DND-41 (cell line): ENCODE results near the gene SLC6A9.

ENCODE experiments used
- ATAC-seq: fragments of 200-7000 bp; cut with Tn5 transposase; 3 replicates; pipeline ENCODE4 v1.9.1; 2021; ENCODE audit warnings: low read depth; ENCODE audit not compliant: insufficient read depth
- DNase-seq: peaks from one replicate; pipeline ENCODE4 v3.0.0-alpha.2; 2020
- H2AFZ ChIP-seq: 2 replicates; pipeline ENCODE4 v1.6.0; 2012; ENCODE audit warnings: low read depth, low read length
- H3K27ac ChIP-seq: 2 replicates; pipeline ENCODE4 v1.5.1; 2012; ENCODE audit warnings: low read length, inconsistent platforms
- H3K27me3 ChIP-seq: fragments of 200-600 bp; sonication (generic); 2 replicates; pipeline ENCODE4 v1.6.0; 2012; ENCODE audit warnings: low read length, mild to moderate bottlenecking, inconsistent platforms; ENCODE audit not compliant: insufficient read depth, poor library complexity
- H3K36me3 ChIP-seq: 2 replicates; pipeline ENCODE4 v1.5.1; 2012; ENCODE audit warnings: low read length, inconsistent platforms; ENCODE audit not compliant: insufficient read depth
- H3K4me1 ChIP-seq: 2 replicates; pipeline ENCODE4 v1.5.1; 2012; ENCODE audit warnings: mild to moderate bottlenecking, low read length; ENCODE audit not compliant: insufficient read depth
- H3K4me2 ChIP-seq: 2 replicates; pipeline ENCODE4 v1.6.0; 2012; ENCODE audit warnings: mild to moderate bottlenecking, moderate library complexity, low read length, inconsistent platforms; ENCODE audit not compliant: insufficient read depth
- H3K4me3 ChIP-seq, 2 experiments: fragments of 200-600 bp in 1 of 2; shearing (Covaris generic) in 1 of 2; 2 replicates each; pipeline ENCODE4 v1.5.1; 2012 to 2016; ENCODE audit warnings: inconsistent platforms in 2 of 2, low read length in 2 of 2, mild to moderate bottlenecking in 2 of 2, low read depth in 1 of 2, moderate library complexity in 1 of 2
- H3K79me2 ChIP-seq: 2 replicates; pipeline ENCODE4 v1.6.0; 2012; ENCODE audit warnings: low read length, inconsistent platforms; ENCODE audit not compliant: insufficient read depth
- H3K9ac ChIP-seq: 2 replicates; pipeline ENCODE4 v1.6.0; 2012; ENCODE audit warnings: low read depth, mild to moderate bottlenecking, inconsistent platforms, low read length, moderate library complexity
- H3K9me3 ChIP-seq: 2 replicates; pipeline ENCODE4 v1.5.1; 2012; ENCODE audit warnings: low read length, moderate library complexity, mild to moderate bottlenecking, inconsistent platforms; ENCODE audit not compliant: insufficient read depth, severe bottlenecking
- H4K20me1 ChIP-seq: 2 replicates; pipeline ENCODE4 v1.6.0; 2012; ENCODE audit warnings: low read length; ENCODE audit not compliant: insufficient read depth
- EZH2 ChIP-seq: IDR thresholded peaks from 3 replicates; pipeline ENCODE4 v1.6.1; 2012; ENCODE audit warnings: borderline replicate concordance, low read depth, mild to moderate bottlenecking, moderate library complexity, low read length, inconsistent platforms; ENCODE audit not compliant: severe bottlenecking
- TF ChIP-seq, protein P1 (sequence below): IDR thresholded peaks from 2 replicates; pipeline ENCODE4 v1.5.1; 2012; ENCODE audit warnings: borderline replicate concordance, low read length, moderate library complexity, mild to moderate bottlenecking; ENCODE audit not compliant: poor library complexity, severe bottlenecking; ENCODE audit errors: extremely low read depth

Gene SLC6A9

DNA sequence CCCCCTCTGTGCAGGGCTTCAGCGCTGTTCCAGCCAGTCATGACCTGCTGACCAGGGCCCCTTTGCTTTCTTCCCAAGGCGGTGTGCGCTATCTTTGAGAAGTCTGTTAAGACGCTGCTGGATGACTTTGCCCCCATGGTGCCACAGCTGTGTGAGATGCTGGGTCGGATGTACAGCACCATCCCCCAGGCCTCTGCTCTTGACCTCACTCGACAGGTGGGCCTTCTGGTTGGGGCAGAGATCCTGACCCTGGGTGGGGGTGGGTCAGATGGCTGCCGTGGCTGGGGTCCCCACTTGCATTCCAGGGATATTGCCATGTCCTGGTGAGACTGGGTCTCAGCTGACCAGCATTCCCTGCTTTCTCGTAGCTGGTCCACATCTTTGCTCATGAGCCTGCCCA lies 70.5 kb downstream of the SLC6A9 start:
- no peaks in the 10 kb centered on the region for H3K9me3 ChIP-seq
- no peak overlapping the region for H3K9ac ChIP-seq
- ATAC-seq = no peak
- H3K4me3 ChIP-seq = no peak overlapping the region
- H4K20me1 ChIP-seq = no peaks in the 10 kb centered on the region
- no peaks in the 10 kb centered on the region for H3K27me3 ChIP-seq
- no peaks in the 10 kb centered on the region for H3K79me2 ChIP-seq
- no peak overlapping the region for H3K27ac ChIP-seq
- peaks cover 47% of the 10 kb centered on the region for H3K36me3 ChIP-seq
- no peaks in the 10 kb centered on the region for H3K4me1 ChIP-seq
- TF ChIP-seq EZH2 = no peak
- TF ChIP-seq, protein P1, sequence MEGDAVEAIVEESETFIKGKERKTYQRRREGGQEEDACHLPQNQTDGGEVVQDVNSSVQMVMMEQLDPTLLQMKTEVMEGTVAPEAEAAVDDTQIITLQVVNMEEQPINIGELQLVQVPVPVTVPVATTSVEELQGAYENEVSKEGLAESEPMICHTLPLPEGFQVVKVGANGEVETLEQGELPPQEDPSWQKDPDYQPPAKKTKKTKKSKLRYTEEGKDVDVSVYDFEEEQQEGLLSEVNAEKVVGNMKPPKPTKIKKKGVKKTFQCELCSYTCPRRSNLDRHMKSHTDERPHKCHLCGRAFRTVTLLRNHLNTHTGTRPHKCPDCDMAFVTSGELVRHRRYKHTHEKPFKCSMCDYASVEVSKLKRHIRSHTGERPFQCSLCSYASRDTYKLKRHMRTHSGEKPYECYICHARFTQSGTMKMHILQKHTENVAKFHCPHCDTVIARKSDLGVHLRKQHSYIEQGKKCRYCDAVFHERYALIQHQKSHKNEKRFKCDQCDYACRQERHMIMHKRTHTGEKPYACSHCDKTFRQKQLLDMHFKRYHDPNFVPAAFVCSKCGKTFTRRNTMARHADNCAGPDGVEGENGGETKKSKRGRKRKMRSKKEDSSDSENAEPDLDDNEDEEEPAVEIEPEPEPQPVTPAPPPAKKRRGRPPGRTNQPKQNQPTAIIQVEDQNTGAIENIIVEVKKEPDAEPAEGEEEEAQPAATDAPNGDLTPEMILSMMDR = no peak
- no peak overlapping the region for H3K4me2 ChIP-seq
- no peak overlapping the region for H2AFZ ChIP-seq
- DNase-seq = no peak

DNA sequence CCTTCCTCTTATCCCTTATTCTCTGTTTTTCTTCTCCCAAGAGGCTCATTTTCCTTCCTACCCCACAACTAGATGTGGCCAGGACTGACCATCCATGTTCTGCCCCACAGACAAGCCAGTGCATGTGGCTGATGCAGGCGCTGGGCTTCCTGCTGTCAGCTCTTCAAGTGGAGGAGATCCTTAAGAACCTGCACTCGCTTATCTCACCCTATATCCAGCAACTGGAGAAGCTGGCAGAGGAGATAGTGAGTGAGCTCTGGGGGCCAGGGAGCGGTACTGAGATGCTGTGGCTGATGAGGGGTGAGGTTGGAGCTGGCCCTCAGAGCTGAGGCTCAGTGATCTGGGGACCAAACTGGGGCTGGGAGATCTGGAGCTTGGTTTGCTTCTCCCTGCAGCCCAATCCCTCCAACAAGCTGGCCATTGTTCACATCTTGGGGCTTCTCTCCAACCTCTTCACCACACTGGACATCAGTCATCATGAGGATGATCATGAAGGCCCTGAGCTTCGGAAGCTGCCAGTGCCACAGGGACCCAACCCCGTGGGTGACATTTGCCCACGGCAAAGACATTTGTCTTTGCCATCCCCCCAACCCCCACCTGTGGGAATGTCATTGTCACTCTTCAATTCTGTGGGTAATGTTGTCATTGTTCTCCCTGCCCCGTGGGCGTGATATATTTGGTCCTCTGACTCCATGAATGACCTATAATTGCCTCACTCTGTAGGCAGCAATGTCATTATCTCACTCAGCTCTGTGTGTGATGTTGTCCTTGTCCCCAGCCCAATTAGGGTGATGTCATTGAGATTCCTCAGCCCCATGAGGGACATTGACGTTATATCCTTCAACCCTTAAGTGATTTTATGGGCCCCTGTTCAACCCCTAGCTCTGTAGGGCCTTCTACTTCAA lies 72.7 kb downstream of the SLC6A9 start:
- Histone ChIP-seq H3K9me3 (no peaks in the 10 kb centered on the region), H3K4me3 (no peak overlapping the region), H3K27ac (no peak overlapping the region), H3K9ac (no peak overlapping the region), H3K4me1 (no peaks in the 10 kb centered on the region), H3K79me2 (no peaks in the 10 kb centered on the region), H3K4me2 (no peak overlapping the region), H2AFZ (no peak overlapping the region), H4K20me1 (peaks cover 4% of the 10 kb centered on the region; the same call in 1 of the 2 replicates), H3K36me3 (peaks cover 47% of the 10 kb centered on the region), H3K27me3 (no peaks in the 10 kb centered on the region)
- TF ChIP-seq, protein P1 = no peak
- no peak for TF ChIP-seq EZH2
- ATAC-seq (no peak), DNase-seq (no peak)

DNA sequence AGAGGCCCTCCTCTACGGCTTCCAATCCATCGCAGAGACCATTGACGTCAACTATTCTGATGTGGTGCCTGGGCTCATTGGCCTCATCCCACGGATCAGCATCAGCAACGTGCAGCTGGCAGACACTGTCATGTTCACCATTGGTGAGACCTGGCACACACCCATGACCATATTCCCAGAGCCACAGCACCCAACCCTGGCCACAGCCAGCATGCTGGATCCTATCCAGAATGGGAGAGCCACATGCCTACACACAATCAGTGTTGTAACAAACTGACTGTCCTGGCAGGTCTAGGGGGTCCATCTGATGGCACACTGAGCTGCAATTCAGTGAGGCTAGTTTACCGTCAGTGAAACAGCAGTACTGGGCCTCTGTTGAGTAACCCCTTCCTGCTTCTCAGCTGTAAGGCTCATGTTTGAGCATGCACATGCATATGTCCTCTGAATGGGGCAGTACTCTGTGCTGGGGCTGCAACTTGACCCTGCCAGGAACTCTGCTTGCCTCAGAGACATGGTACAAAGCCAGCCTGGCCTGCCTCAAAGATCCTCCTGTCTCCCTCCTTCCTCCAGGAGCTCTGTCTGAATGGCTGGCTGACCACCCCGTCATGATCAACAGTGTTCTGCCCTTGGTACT lies 73.7 kb downstream of the SLC6A9 start:
- no peak overlapping the region for H3K27ac ChIP-seq
- ATAC-seq (no peak), DNase-seq (no peak)
- TF ChIP-seq EZH2 = no peak
- TF ChIP-seq, protein P1 = no peak
- peaks cover 43% of the 10 kb centered on the region for H3K36me3 ChIP-seq
- peaks cover 9% of the 10 kb centered on the region; the same call in 1 of the 2 replicates for H4K20me1 ChIP-seq
- H3K9ac ChIP-seq = no peak overlapping the region
- no peaks in the 10 kb centered on the region for H3K4me1 ChIP-seq
- H3K79me2 ChIP-seq = 0 out of 2 replicates have a peak, but pooled peaks cover 4% of the 10 kb centered on the region
- H3K4me2 ChIP-seq = no peak overlapping the region
- H2AFZ ChIP-seq = no peak overlapping the region
- no peaks in the 10 kb centered on the region for H3K9me3 ChIP-seq
- H3K27me3 ChIP-seq = no peaks in the 10 kb centered on the region
- H3K4me3 ChIP-seq = no peak overlapping the region
